HG03175 (cell line): Measurements from ENCODE around the gene MFSD2B.
"Not testable (repeated sequence)": the region's sequence is repeated elsewhere in the genome, so short reads cannot be mapped to it uniquely, and the experiment has no call there.

ENCODE experiments used
- ATAC-seq: cut with Tn5 transposase; IDR thresholded peaks from one replicate; pipeline ENCODE4 v1.9.1; 2021; ENCODE audit warnings: mild to moderate bottlenecking, moderate library complexity; ENCODE audit not compliant: unreplicated experiment

Gene MFSD2B

GRCh38 chr2:24009680-24010476 lies at the start of gene MFSD2B:
Gene MFSD2B (plus strand): TSS chr2:24010085. CDS start chr2:24010097, 12 bp downstream.
- ATAC-seq: no peak

- ATAC-seq: no peak
These were observed 42.0 kb upstream of the MFSD2B start for GRCh38 chr2:23967846-23968245.

- no peak for ATAC-seq
These were observed 33.0 kb upstream of the MFSD2B start for GRCh38 chr2:23976883-23977282.

GRCh38 chr2:23988371-23988770 lies 21.5 kb upstream of the MFSD2B start:
- ATAC-seq: no peak

- ATAC-seq: no peak
These were observed 17.0 kb upstream of the MFSD2B start for GRCh38 chr2:23992931-23993330.

- no peak for ATAC-seq
These were observed 16.1 kb upstream of the MFSD2B start for GRCh38 chr2:23993736-23994269.

GRCh38 chr2:23994567-23994966 lies 15.3 kb upstream of the MFSD2B start:
- ATAC-seq: no peak

GRCh38 chr2:24007693-24008092 lies 2.2 kb upstream of the MFSD2B start:
- ATAC-seq: no peak

- ATAC-seq: no peak
These were observed 1.1 kb upstream of the MFSD2B start for GRCh38 chr2:24008672-24009366.

GRCh38 chr2:24009367-24009679 lies 562 bp upstream of the MFSD2B start:
- ATAC-seq: no peak

- ATAC-seq: no peak
These were observed 778 bp downstream of the MFSD2B start for GRCh38 chr2:24010477-24011249.

GRCh38 chr2:24011250-24012104 lies 1.6 kb downstream of the MFSD2B start:
- no peak for ATAC-seq

GRCh38 chr2:24012521-24013188 lies 2.8 kb downstream of the MFSD2B start:
- ATAC-seq: no peak

- not testable (repeated sequence) for ATAC-seq
These were observed 5.0 kb downstream of the MFSD2B start for GRCh38 chr2:24014902-24015301.

GRCh38 chr2:24015562-24016375 lies 5.9 kb downstream of the MFSD2B start:
- ATAC-seq: no peak

GRCh38 chr2:24016376-24016761 lies 6.5 kb downstream of the MFSD2B start:
- ATAC-seq: no peak

GRCh38 chr2:24016853-24017703 lies 7.2 kb downstream of the MFSD2B start:
- ATAC-seq: no peak

GRCh38 chr2:24017711-24018110 lies 7.8 kb downstream of the MFSD2B start:
- ATAC-seq: no peak
